ENCODE measurements around the gene PARD3B.

GRCh38 chr2:205628422-205628821, 1083.1 kb downstream of the PARD3B start:
- TF ChIP-seq, protein P1, sequence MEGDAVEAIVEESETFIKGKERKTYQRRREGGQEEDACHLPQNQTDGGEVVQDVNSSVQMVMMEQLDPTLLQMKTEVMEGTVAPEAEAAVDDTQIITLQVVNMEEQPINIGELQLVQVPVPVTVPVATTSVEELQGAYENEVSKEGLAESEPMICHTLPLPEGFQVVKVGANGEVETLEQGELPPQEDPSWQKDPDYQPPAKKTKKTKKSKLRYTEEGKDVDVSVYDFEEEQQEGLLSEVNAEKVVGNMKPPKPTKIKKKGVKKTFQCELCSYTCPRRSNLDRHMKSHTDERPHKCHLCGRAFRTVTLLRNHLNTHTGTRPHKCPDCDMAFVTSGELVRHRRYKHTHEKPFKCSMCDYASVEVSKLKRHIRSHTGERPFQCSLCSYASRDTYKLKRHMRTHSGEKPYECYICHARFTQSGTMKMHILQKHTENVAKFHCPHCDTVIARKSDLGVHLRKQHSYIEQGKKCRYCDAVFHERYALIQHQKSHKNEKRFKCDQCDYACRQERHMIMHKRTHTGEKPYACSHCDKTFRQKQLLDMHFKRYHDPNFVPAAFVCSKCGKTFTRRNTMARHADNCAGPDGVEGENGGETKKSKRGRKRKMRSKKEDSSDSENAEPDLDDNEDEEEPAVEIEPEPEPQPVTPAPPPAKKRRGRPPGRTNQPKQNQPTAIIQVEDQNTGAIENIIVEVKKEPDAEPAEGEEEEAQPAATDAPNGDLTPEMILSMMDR (conservative IDR thresholded peaks at IDR 0.05; ENCODE audit: low read depth in 2 of 2), result no peak
- TF ChIP-seq POLR2AphosphoS5 (IDR thresholded peaks at IDR 0.05; ENCODE audit: low read depth) (no peak), EZH2 (IDR thresholded peaks at IDR 0.05; ENCODE audit: low read depth, unreplicated experiment) (no peak), EZH2phosphoT487 (IDR thresholded peaks at IDR 0.05; ENCODE audit: unreplicated experiment) (no peak), ETS1 (IDR thresholded peaks at IDR 0.05) (no peak), JUNB (IDR thresholded peaks at IDR 0.05; ENCODE audit: unreplicated experiment) (no peak), CREB1 (CRISPR knock-in tag; IDR thresholded peaks at IDR 0.05; ENCODE audit: low read depth) (no peak), NANOG (IDR thresholded peaks at IDR 0.05; ENCODE audit: borderline replicate concordance) (no peak), ZNF114 (CRISPR knock-in tag; IDR thresholded peaks at IDR 0.05) (no peak)
- TF ChIP-seq, protein P2, sequence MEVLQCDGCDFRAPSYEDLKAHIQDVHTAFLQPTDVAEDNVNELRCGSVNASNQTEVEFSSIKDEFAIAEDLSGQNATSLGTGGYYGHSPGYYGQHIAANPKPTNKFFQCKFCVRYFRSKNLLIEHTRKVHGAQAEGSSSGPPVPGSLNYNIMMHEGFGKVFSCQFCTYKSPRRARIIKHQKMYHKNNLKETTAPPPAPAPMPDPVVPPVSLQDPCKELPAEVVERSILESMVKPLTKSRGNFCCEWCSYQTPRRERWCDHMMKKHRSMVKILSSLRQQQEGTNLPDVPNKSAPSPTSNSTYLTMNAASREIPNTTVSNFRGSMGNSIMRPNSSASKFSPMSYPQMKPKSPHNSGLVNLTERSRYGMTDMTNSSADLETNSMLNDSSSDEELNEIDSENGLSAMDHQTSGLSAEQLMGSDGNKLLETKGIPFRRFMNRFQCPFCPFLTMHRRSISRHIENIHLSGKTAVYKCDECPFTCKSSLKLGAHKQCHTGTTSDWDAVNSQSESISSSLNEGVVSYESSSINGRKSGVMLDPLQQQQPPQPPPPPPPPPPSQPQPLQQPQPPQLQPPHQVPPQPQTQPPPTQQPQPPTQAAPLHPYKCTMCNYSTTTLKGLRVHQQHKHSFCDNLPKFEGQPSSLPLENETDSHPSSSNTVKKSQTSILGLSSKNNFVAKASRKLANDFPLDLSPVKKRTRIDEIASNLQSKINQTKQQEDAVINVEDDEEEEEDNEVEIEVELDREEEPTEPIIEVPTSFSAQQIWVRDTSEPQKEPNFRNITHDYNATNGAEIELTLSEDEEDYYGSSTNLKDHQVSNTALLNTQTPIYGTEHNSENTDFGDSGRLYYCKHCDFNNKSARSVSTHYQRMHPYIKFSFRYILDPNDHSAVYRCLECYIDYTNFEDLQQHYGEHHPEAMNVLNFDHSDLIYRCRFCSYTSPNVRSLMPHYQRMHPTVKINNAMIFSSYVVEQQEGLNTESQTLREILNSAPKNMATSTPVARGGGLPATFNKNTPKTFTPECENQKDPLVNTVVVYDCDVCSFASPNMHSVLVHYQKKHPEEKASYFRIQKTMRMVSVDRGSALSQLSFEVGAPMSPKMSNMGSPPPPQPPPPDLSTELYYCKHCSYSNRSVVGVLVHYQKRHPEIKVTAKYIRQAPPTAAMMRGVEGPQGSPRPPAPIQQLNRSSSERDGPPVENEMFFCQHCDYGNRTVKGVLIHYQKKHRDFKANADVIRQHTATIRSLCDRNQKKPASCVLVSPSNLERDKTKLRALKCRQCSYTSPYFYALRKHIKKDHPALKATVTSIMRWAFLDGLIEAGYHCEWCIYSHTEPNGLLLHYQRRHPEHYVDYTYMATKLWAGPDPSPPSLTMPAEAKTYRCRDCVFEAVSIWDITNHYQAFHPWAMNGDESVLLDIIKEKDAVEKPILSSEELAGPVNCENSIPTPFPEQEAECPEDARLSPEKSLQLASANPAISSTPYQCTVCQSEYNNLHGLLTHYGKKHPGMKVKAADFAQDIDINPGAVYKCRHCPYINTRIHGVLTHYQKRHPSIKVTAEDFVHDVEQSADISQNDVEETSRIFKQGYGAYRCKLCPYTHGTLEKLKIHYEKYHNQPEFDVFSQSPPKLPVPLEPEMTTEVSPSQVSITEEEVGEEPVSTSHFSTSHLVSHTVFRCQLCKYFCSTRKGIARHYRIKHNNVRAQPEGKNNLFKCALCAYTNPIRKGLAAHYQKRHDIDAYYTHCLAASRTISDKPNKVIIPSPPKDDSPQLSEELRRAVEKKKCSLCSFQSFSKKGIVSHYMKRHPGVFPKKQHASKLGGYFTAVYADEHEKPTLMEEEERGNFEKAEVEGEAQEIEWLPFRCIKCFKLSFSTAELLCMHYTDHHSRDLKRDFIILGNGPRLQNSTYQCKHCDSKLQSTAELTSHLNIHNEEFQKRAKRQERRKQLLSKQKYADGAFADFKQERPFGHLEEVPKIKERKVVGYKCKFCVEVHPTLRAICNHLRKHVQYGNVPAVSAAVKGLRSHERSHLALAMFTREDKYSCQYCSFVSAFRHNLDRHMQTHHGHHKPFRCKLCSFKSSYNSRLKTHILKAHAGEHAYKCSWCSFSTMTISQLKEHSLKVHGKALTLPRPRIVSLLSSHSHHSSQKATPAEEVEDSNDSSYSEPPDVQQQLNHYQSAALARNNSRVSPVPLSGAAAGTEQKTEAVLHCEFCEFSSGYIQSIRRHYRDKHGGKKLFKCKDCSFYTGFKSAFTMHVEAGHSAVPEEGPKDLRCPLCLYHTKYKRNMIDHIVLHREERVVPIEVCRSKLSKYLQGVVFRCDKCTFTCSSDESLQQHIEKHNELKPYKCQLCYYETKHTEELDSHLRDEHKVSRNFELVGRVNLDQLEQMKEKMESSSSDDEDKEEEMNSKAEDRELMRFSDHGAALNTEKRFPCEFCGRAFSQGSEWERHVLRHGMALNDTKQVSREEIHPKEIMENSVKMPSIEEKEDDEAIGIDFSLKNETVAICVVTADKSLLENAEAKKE (CRISPR knock-in tag; IDR thresholded peaks at IDR 0.05), result no peak
- TF ChIP-seq, protein P3, sequence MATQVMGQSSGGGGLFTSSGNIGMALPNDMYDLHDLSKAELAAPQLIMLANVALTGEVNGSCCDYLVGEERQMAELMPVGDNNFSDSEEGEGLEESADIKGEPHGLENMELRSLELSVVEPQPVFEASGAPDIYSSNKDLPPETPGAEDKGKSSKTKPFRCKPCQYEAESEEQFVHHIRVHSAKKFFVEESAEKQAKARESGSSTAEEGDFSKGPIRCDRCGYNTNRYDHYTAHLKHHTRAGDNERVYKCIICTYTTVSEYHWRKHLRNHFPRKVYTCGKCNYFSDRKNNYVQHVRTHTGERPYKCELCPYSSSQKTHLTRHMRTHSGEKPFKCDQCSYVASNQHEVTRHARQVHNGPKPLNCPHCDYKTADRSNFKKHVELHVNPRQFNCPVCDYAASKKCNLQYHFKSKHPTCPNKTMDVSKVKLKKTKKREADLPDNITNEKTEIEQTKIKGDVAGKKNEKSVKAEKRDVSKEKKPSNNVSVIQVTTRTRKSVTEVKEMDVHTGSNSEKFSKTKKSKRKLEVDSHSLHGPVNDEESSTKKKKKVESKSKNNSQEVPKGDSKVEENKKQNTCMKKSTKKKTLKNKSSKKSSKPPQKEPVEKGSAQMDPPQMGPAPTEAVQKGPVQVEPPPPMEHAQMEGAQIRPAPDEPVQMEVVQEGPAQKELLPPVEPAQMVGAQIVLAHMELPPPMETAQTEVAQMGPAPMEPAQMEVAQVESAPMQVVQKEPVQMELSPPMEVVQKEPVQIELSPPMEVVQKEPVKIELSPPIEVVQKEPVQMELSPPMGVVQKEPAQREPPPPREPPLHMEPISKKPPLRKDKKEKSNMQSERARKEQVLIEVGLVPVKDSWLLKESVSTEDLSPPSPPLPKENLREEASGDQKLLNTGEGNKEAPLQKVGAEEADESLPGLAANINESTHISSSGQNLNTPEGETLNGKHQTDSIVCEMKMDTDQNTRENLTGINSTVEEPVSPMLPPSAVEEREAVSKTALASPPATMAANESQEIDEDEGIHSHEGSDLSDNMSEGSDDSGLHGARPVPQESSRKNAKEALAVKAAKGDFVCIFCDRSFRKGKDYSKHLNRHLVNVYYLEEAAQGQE (IDR thresholded peaks at IDR 0.05; ENCODE audit: unreplicated experiment), result no peak
